ENCODE measurements around the gene SGIP1. TPM values are rescaled to one million over a fixed set of nuclear protein-coding genes. Genes with fewer than 3 reads are reported as not detected.

SGIP1 gene
- polyA plus RNA-seq, 3 donors = not detected

- H3K36me3 Mint-ChIP-seq = no peaks in the 10 kb centered on the region
- H3K9me3 ChIP-seq (replicated peaks in 1 of 2; ENCODE audit: control insufficient read depth in 1 of 2, insufficient read depth in 1 of 2, low read length in 2 of 2) = no peaks in the 10 kb centered on the region
- no peak for TF ChIP-seq CTCF (IDR thresholded peaks at IDR 0.05)
- no peak for DNase-seq
- no peak overlapping the region for H3K4me3 ChIP-seq (replicated peaks in 1 of 3; ENCODE audit: low read depth in 2 of 3, low read length in 3 of 3)
- no peaks in the 10 kb centered on the region for H3K27me3 ChIP-seq (ENCODE audit: control insufficient read depth in 2 of 2, insufficient read depth in 2 of 2, low read length in 2 of 2)
- H3K27ac ChIP-seq (ENCODE audit: low read depth in 1 of 2, low read length in 2 of 2) = no peak overlapping the region
- peaks cover 0 to 4% (median 0%) of the 10 kb centered on the region in 3 donors for H3K27me3 Mint-ChIP-seq (ENCODE audit: low read depth in 3 of 3)
- no peaks in the 10 kb centered on the region for H3K36me3 ChIP-seq (replicated peaks in 1 of 2; ENCODE audit: control insufficient read depth in 1 of 2, insufficient read depth in 2 of 2, low read length in 2 of 2)
- H3K9ac ChIP-seq (ENCODE audit: insufficient read depth, low read length, poor library complexity, severe bottlenecking) = no peak overlapping the region
- no peak overlapping the region for H3K27ac Mint-ChIP-seq
- H3K9me3 Mint-ChIP-seq = peaks cover 0 to 1% (median 0%) of the 10 kb centered on the region in 7 donors
- H3K4me1 ChIP-seq (ENCODE audit: control insufficient read depth in 1 of 2, insufficient read depth in 2 of 2, low read length in 2 of 2) = no peaks in the 10 kb centered on the region
- WGBS (ENCODE audit: insufficient coverage) = no CpG with 5 or more reads among the region's 4 CpGs
- H3K4me2 ChIP-seq (replicated peaks; ENCODE audit: extremely low read depth, low read length, poor library complexity, severe bottlenecking) = no peak overlapping the region
- H3K4me3 Mint-ChIP-seq = no peak overlapping the region
- no peaks in the 10 kb centered on the region for H4K20me1 ChIP-seq (ENCODE audit: insufficient read depth, low read length)
- intact Hi-C loops (cut with micrococcal nuclease) = no loop called here
- H3K4me1 Mint-ChIP-seq = no peaks in the 10 kb centered on the region
- no peaks in the 10 kb centered on the region for H3K79me2 ChIP-seq (ENCODE audit: insufficient read depth, low read length)
- H2AFZ ChIP-seq (ENCODE audit: insufficient read depth, low read depth, low read length, poor library complexity, severe bottlenecking) = no peak overlapping the region
These were observed 79.2 kb downstream of the SGIP1 start for GRCh38 chr1:66613187-66613586.

GRCh38 chr1:66617362-66618184 lies 83.6 kb downstream of the SGIP1 start:
- no peaks in the 10 kb centered on the region for H3K36me3 ChIP-seq (replicated peaks in 1 of 2; ENCODE audit: control insufficient read depth in 1 of 2, insufficient read depth in 2 of 2, low read length in 2 of 2)
- no peak for DNase-seq
- H3K27ac ChIP-seq (ENCODE audit: low read depth in 1 of 2, low read length in 2 of 2) = no peak overlapping the region
- no peaks in the 10 kb centered on the region for H3K9me3 ChIP-seq (replicated peaks in 1 of 2; ENCODE audit: control insufficient read depth in 1 of 2, insufficient read depth in 1 of 2, low read length in 2 of 2)
- H4K20me1 ChIP-seq (ENCODE audit: insufficient read depth, low read length) = no peaks in the 10 kb centered on the region
- WGBS (ENCODE audit: insufficient coverage) = no CpG with 5 or more reads among the region's 4 CpGs
- H3K4me3 Mint-ChIP-seq = no peak overlapping the region
- H3K9me3 Mint-ChIP-seq = peaks cover 0 to 3% (median 0%) of the 10 kb centered on the region in 7 donors
- peaks cover 0 to 3% (median 2%) of the 10 kb centered on the region in 3 donors for H3K27me3 Mint-ChIP-seq (ENCODE audit: low read depth in 3 of 3)
- H3K4me2 ChIP-seq (replicated peaks; ENCODE audit: extremely low read depth, low read length, poor library complexity, severe bottlenecking) = no peak overlapping the region
- no peak for TF ChIP-seq CTCF (IDR thresholded peaks at IDR 0.05)
- no peaks in the 10 kb centered on the region for H3K36me3 Mint-ChIP-seq
- no peak overlapping the region for H3K4me3 ChIP-seq (replicated peaks in 1 of 3; ENCODE audit: low read depth in 2 of 3, low read length in 3 of 3)
- H3K4me1 Mint-ChIP-seq = no peaks in the 10 kb centered on the region
- H3K4me1 ChIP-seq (ENCODE audit: control insufficient read depth in 1 of 2, insufficient read depth in 2 of 2, low read length in 2 of 2) = no peaks in the 10 kb centered on the region
- H2AFZ ChIP-seq (ENCODE audit: insufficient read depth, low read depth, low read length, poor library complexity, severe bottlenecking) = no peak overlapping the region
- H3K79me2 ChIP-seq (ENCODE audit: insufficient read depth, low read length) = no peaks in the 10 kb centered on the region
- H3K27me3 ChIP-seq (ENCODE audit: control insufficient read depth in 2 of 2, insufficient read depth in 2 of 2, low read length in 2 of 2) = no peaks in the 10 kb centered on the region
- no peak overlapping the region for H3K9ac ChIP-seq (ENCODE audit: insufficient read depth, low read length, poor library complexity, severe bottlenecking)
- H3K27ac Mint-ChIP-seq = no peak overlapping the region
- intact Hi-C loops (cut with micrococcal nuclease) = no loop called here

All from CD14-positive monocyte (primary cell).